Dermis microvascular lymphatic vessel endothelial cell (primary cell): Measurements from ENCODE around the gene FAM124B. TPM values are rescaled to one million over a fixed set of nuclear protein-coding genes. Genes with fewer than 3 reads are reported as not detected.

Experiments used
- DNase-seq, 2 donors: peaks; one replicate each; pipeline versions ENCODE4 v3.0.0 to v3.0.0-alpha.2; 2010; ENCODE audit warnings: low read depth in 2 of 2
- total RNA-seq: library from RNA; depleted of rRNA; stranded (reverse); fragments of >200 nt; gene quantifications from 2 replicates; pipeline ENCODE4 v1.2.1, GENCODE V29; 2014

FAM124B gene
- total RNA-seq, 1 donor from 2014 or later: 48.8 TPM

DNA sequence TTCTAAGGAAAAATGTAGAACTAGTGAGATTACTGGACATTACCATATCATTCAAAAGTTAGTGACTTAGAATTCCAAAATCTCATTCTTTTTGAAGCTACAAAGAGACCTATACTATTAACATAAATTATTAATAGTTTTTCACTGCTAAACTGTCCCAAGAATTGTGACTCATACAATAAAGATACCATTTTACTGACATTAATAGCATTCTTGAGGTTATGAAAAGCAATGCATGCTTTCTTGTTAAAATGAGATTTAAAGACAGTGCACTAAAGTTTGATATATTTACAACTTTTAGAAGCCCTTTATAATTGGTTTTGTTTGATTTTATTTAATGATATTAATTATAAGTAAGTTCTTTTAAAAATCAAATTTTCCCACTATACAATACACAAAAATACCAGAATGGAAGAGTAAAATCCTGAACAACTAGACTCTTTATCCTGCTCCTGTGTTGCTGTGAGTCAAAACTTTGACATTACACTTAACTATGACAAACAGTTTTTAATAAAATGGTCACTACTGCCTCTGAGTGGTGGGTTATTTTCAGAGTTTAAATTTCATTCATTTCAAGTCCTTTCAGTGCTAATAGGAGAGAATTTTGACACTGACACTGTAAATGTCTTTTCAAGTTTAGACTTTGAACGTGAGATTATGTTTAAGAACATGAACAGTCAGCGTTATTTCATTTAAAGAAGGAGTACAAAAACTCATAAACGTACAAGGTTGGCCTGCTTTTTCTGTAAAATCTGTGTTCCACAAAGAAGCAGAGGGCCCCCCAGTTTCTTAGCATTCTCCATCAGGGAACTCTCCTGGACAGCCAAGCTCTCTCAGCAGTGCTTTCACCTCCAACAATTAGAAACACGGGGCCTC is 54.5 kb downstream of the FAM124B start:
- no peak for DNase-seq

DNA sequence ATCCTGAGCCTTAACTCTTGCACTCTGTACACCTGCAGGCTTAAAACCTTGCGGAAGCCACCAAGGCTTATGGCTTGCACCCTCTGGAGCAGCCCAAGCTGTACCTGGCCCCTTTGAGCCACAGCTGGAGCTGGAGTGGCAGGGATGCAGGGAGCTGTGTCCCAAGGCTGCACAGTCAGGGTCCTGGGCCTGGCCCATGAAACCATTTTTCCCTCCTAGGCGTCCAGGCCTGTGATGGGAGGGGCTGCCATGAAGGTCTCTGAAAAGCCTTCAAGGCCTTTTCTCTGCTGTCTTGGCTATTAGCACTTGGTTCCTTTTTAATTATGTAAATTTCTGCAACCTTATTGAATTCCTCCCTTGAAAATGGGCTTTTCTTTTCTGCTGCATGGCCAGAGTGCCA is 56.4 kb downstream of the FAM124B start:
- DNase-seq: no peak

DNA sequence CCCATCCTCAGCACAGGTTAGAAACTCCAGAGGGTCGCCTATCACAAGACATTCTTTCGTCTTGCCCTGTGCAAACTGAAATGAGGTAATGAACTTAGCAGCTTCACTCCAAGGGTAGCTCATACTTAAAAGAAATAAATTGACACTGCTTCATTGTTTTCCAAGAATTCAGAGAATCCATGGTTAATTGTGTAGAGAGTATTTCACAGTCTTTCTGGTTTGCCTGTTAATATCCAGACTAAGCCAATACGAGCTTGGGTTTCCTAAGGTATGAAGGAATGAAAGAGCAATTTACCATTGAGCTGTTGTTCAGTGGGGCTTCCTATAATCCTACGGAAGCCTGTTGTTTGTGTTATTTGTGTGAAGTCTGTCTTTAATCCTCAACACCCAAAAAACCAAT is 58.7 kb downstream of the FAM124B start:
- no peak for DNase-seq

DNA sequence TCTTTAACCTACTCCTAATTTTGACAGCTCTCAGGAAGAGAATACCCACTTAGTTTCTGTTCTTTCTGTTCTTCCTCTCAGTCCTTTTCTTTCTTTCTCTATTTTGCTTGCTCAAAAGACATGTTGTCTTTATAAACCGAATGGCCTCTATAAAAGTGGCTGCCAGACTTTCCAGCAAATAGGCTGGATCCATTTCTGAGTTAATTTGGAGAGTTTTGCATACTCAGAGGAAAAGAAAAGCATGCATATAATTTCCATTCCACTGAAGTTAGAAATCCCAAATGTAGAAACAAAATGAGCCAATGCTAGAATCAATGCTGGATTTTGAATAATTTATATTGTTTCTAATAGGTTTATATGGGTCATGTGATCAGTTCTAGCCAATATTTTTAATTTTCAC is 65.9 kb downstream of the FAM124B start:
- no peak for DNase-seq

DNA sequence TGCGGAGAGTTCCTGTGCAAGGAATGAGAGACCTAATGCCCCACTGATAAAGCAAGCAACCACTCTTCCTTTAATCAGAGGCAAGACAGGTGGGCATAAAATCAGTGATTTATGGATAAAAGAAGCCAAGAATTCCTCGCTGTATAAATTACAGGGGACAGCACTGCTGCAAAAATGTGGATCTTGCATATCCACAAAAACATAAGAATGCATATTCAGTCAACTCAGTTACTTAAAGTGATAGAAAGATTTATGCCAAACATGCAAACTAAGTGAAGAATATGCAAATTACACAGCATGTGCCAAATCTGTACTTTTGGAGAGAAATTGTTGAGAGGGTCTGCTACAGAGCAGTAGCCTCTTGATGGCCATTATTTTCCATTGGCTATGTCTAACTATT is 67.2 kb downstream of the FAM124B start:
- DNase-seq: no peak

DNA sequence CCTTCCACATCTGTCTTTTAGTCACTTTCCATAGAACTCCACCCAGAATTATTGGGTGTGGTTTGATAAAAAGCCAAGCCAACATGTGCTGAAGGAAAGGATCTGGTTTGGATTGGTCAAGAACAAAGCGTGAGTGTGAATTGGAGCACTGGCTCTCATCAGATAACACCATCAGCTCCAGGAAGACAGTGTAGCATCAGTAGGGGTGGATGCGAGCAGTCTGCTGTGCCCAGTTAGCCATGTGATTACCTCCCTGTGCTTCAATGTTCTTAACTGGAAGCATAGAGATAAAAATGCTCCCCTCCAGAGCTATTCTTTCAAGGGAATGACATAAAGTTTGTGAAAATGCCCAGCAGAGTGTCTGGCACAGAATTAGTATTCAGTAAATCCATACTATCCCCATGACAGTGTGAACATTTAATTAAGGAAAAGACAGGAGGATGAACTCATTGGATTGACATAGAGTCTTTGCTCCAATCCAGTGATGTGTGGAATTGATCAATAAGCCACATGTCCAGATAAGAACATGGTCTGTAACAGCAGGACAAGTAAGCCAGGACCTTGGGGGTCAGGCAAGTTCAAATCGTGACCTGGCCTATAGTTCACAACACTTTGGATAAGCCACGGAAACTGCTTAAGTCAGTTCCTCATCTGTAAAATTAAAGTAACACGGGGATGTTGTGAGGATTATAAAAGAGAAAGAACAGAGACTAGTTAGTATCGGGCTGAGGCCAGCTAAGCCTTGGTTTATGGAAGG is 68.0 kb downstream of the FAM124B start:
- no peak for DNase-seq

DNA sequence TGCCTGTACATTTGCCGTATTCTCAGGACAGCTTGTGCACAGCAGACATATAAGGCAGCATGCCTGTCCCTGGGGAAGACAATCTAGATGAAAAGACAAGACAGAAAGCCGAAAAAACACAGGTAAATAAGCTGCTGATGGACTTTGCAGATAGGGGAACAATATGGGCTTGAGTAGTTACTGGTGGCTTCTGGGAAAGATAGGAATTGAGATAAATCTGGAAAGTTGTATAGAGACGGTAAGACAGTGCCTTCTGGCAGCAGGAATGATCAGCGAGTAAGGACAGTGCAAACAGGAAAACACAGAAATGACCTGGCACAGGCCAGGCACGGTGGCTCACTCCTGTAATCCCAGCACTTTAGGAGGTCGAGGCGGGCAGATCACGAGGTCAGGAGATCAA is 70.2 kb downstream of the FAM124B start:
- DNase-seq: no peak

DNA sequence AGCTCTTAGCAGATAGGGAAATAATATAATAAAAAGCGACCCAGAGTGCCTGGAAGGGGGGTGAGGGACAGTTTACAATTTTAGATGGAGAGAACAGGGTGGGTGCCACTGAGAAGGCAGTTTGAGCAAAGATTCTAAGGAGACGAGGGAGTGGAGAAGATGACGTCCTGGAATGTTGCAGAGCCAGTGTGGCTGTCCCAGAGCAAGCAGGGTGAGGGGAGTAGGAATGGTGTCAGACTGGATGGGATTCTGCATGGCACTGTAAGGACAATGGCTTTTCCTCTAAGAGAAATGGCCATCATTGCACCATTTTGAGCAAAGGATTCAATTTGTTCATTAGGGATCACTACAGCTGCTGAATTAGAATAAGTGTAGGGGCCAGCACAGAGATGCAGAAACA is 73.1 kb downstream of the FAM124B start:
- no peak for DNase-seq

Other genes starting within 250 kb of the FAM124B start
- gene CUL3, start 183.3 kb upstream of the FAM124B start, total RNA-seq: 39.7 and 44.6 TPM in 2 replicates